ENCODE results near the gene MRPL14. TPM values are rescaled to one million over a fixed set of nuclear protein-coding genes. Genes with fewer than 3 reads are reported as not detected.

MRPL14 gene
- total RNA-seq, 1 experiment from 2014 or later = 145 TPM

GRCh38 chr6:44126320-44127149 is 717 bp downstream of the MRPL14 start:
- DNase-seq (ENCODE audit: low spot score) = peak; percentile 48

- DNase-seq (ENCODE audit: low spot score) = no peak
Observed at GRCh38 chr6:44123544-44123943, 3.7 kb downstream of the MRPL14 start.

GRCh38 chr6:44122801-44123200 is 4.5 kb downstream of the MRPL14 start:
- DNase-seq (ENCODE audit: low spot score) = no peak

GRCh38 chr6:44120692-44121443 is 6.4 kb downstream of the MRPL14 start:
- no peak for DNase-seq (ENCODE audit: low spot score)

- DNase-seq (ENCODE audit: low spot score) = no peak
Observed at GRCh38 chr6:44119704-44120262, 7.5 kb downstream of the MRPL14 start.

- DNase-seq (ENCODE audit: low spot score) = no peak
Observed at GRCh38 chr6:44117397-44118128, 9.7 kb downstream of the MRPL14 start.

- peak; percentile 81 for DNase-seq (ENCODE audit: low spot score)
Observed at GRCh38 chr6:44116641-44117382, 10.4 kb downstream of the MRPL14 start.

GRCh38 chr6:44115866-44116265 is 11.4 kb downstream of the MRPL14 start:
- peak; percentile 74 for DNase-seq (ENCODE audit: low spot score)

- no peak for DNase-seq (ENCODE audit: low spot score)
Observed at GRCh38 chr6:44113414-44113813, 13.8 kb downstream of the MRPL14 start.

GRCh38 chr6:44111434-44112417 is 15.5 kb downstream of the MRPL14 start:
- no peak for DNase-seq (ENCODE audit: low spot score)

- no peak for DNase-seq (ENCODE audit: low spot score)
Observed at GRCh38 chr6:44110966-44111365, 16.3 kb downstream of the MRPL14 start.

- DNase-seq (ENCODE audit: low spot score) = no peak
Observed at GRCh38 chr6:44110005-44110676, 17.1 kb downstream of the MRPL14 start.

- DNase-seq (ENCODE audit: low spot score) = no peak
Observed at GRCh38 chr6:44109212-44109611, 18.0 kb downstream of the MRPL14 start.

GRCh38 chr6:44108471-44108870 is 18.8 kb downstream of the MRPL14 start:
- no peak for DNase-seq (ENCODE audit: low spot score)

- DNase-seq (ENCODE audit: low spot score) = no peak
Observed at GRCh38 chr6:44107017-44107416, 20.2 kb downstream of the MRPL14 start.

- DNase-seq (ENCODE audit: low spot score) = no peak
Observed at GRCh38 chr6:44105993-44106740, 21.1 kb downstream of the MRPL14 start.

- no peak for DNase-seq (ENCODE audit: low spot score)
Observed at GRCh38 chr6:44105146-44105545, 22.1 kb downstream of the MRPL14 start.

GRCh38 chr6:44104481-44105021 is 22.7 kb downstream of the MRPL14 start:
- DNase-seq (ENCODE audit: low spot score) = no peak
